MV-4-11 (cell line): ENCODE measurements around the gene HES3.

Source experiments
- DNase-seq: peaks from one replicate; lab custom pipeline; 2025; lab: John Stamatoyannopoulos, UW

Gene HES3

GRCh38 chr1:6263716-6264115 lies 19.7 kb downstream of the HES3 start:
- no peak for DNase-seq

- peak; percentile 19 for DNase-seq
Observed at GRCh38 chr1:6265151-6265550, 21.2 kb downstream of the HES3 start.

GRCh38 chr1:6266641-6267040 lies 22.7 kb downstream of the HES3 start:
- DNase-seq = no peak

GRCh38 chr1:6267686-6268322 lies 23.8 kb downstream of the HES3 start:
- no peak for DNase-seq

- DNase-seq = no peak
Observed at GRCh38 chr1:6268415-6268814, 24.4 kb downstream of the HES3 start.

- no peak for DNase-seq
Observed at GRCh38 chr1:6269296-6269695, 25.3 kb downstream of the HES3 start.

- no peak for DNase-seq
Observed at GRCh38 chr1:6269720-6270400, 25.9 kb downstream of the HES3 start.

- no peak for DNase-seq
Observed at GRCh38 chr1:6270401-6270800, 26.4 kb downstream of the HES3 start.

- DNase-seq = no peak
Observed at GRCh38 chr1:6271006-6271405, 27.0 kb downstream of the HES3 start.

- DNase-seq = no peak
Observed at GRCh38 chr1:6271554-6271953, 27.6 kb downstream of the HES3 start.

GRCh38 chr1:6272452-6272851 lies 28.5 kb downstream of the HES3 start:
- DNase-seq = no peak

GRCh38 chr1:6272868-6273267 lies 28.9 kb downstream of the HES3 start:
- DNase-seq = no peak

- no peak for DNase-seq
Observed at GRCh38 chr1:6273380-6273891, 29.5 kb downstream of the HES3 start.

- DNase-seq = no peak
Observed at GRCh38 chr1:6274102-6274501, 30.1 kb downstream of the HES3 start.

- no peak for DNase-seq
Observed at GRCh38 chr1:6274622-6275139, 30.7 kb downstream of the HES3 start.

GRCh38 chr1:6275826-6276782 lies 32.1 kb downstream of the HES3 start:
- DNase-seq = no peak

- no peak for DNase-seq
Observed at GRCh38 chr1:6276811-6277555, 33.0 kb downstream of the HES3 start.

GRCh38 chr1:6278263-6278662 lies 34.3 kb downstream of the HES3 start:
- DNase-seq = no peak

GRCh38 chr1:6279066-6279465 lies 35.1 kb downstream of the HES3 start:
- no peak for DNase-seq

- no peak for DNase-seq
Observed at GRCh38 chr1:6279613-6280383, 35.8 kb downstream of the HES3 start.
